Lower leg skin (tissue), 4 donors: ENCODE data around the gene PHB1. TPM values are rescaled to one million over a fixed set of nuclear protein-coding genes. Genes with fewer than 3 reads are reported as not detected.
"Not testable (repeated sequence)": the region's sequence is repeated elsewhere in the genome, so short reads cannot be mapped to it uniquely, and the experiment has no call there.

Source experiments
- DNase-seq, 2 donors: peaks; one replicate each; pipeline ENCODE4 v3.0.0-alpha.2; 2019; ENCODE audit warnings: low spot score in 2 of 2
- H3K4me3 ChIP-seq: fragments of 200-600 bp; sonication (generic); 2 replicates; pipeline ENCODE4 v1.5.1; 2017; ENCODE audit warnings: mild to moderate bottlenecking, low read depth; ENCODE audit not compliant: poor library complexity, severe bottlenecking
- CTCF ChIP-seq, 3 donors: fragments of 450-650 bp; IDR thresholded peaks; one replicate each; pipeline ENCODE4 v1.5.1; 2016; ENCODE audit warnings: antibody characterized with exemption in 3 of 3, mild to moderate bottlenecking in 3 of 3, moderate library complexity in 2 of 3
- POLR2A ChIP-seq, 2 donors: fragments of 450-650 bp; IDR thresholded peaks; one replicate each; pipeline ENCODE4 v1.6.1; 2016 to 2017; ENCODE audit warnings: antibody characterized with exemption in 2 of 2, mild to moderate bottlenecking in 1 of 2, moderate library complexity in 1 of 2
- WGBS, 2 donors: methylation state at CpG; one replicate each; pipeline ENCODE4 v1.1.5; 2018; 5-methylcytosine and 5-hydroxymethylcytosine counted together
- intact Hi-C: fragments of 100-400 bp; cut with DNase I; formaldehyde crosslinking; loops from one replicate; pipeline ENCODE4 v1.15.0; 2023; ENCODE audit warnings: low total_unique reads
- total RNA-seq, 4 donors: library from RNA; depleted of rRNA; stranded (reverse); fragments of >200 nt; gene quantifications; one replicate each; pipeline ENCODE4 v1.1.0, GENCODE V29; 2016

PHB1 gene
- total RNA-seq, 4 donors from 2014 or later, result 47.0 to 79.0 (median 71.3) TPM

- H3K4me3 ChIP-seq, result no peak overlapping the region
- intact Hi-C loops, result no loop called here
- WGBS, 2 donors, result 31% methylated on average over 2 of the region's 2 CpGs
- peak in 1 of 2 donors; percentile 54 for DNase-seq
- TF ChIP-seq CTCF (IDR thresholded peaks at IDR 0.05), result no peak
- no peak for TF ChIP-seq POLR2A (IDR thresholded peaks at IDR 0.05)
Measured at GRCh38 chr17:49365667-49366066, 49.0 kb downstream of the PHB1 start.

GRCh38 chr17:49365126-49365525 is 49.6 kb downstream of the PHB1 start:
- peak in 1 of 2 donors; percentile 77 for DNase-seq
- H3K4me3 ChIP-seq, intact Hi-C loops: not testable (repeated sequence)
- WGBS, 2 donors, result 91 to 95% methylated on average over 10 of the region's 10 CpGs

- intact Hi-C loops, result no loop called here
Measured at GRCh38 chr17:49364119-49364518, 50.6 kb downstream of the PHB1 start.

GRCh38 chr17:49363251-49363650 is 51.4 kb downstream of the PHB1 start:
- H3K4me3 ChIP-seq, result no peak overlapping the region
- 93 to 94% methylated on average over 4 of the region's 4 CpGs for WGBS, 2 donors
- TF ChIP-seq POLR2A (IDR thresholded peaks at IDR 0.05) (no peak), CTCF (IDR thresholded peaks at IDR 0.05) (no peak)
- peak in 1 of 2 donors; percentile 29 for DNase-seq
- intact Hi-C loops, result no loop called here

More at GRCh38 chr17:49364119-49364518, 50.6 kb downstream of the PHB1 start:
- H3K4me3 ChIP-seq, result no peak overlapping the region
- peak in 1 of 2 donors; percentile 31 for DNase-seq
- WGBS, 2 donors, result 95 to 96% methylated on average over 2 of the region's 2 CpGs
- TF ChIP-seq CTCF (IDR thresholded peaks at IDR 0.05) (no peak), POLR2A (IDR thresholded peaks at IDR 0.05) (no peak)

- H3K4me3 ChIP-seq, result peak overlapping the region; percentile 90
- DNase-seq, result no peak
- TF ChIP-seq CTCF (IDR thresholded peaks at IDR 0.05) (no peak), POLR2A (IDR thresholded peaks at IDR 0.05) (no peak)
- 14 to 15% methylated on average over 10 of the region's 10 CpGs for WGBS, 2 donors
- intact Hi-C loops, result no loop called here
Measured at GRCh38 chr17:49362723-49363117, 52.0 kb downstream of the PHB1 start.

- intact Hi-C loops, result no loop called here
- DNase-seq, result peak; percentile 86 to 97
- WGBS, 2 donors, result 0 to 1% methylated on average over 17 to 31 of the region's 106 CpGs
- peak within 1 kb of the TSS; percentile 90 for H3K4me3 ChIP-seq
- no peak for TF ChIP-seq CTCF (IDR thresholded peaks at IDR 0.05)
Measured at GRCh38 chr17:49361902-49362722, 52.6 kb downstream of the PHB1 start, which contains the start of gene ZNF652. TSS of gene ZNF652 (minus strand) at chr17:49362250. CDS start at chr17:49317725, 44,525 bp downstream.
